Right ventricle myocardium superior (tissue), 1 donor: ENCODE measurements around the gene PALMD. TPM values are rescaled to one million over a fixed set of nuclear protein-coding genes. Genes with fewer than 3 reads are reported as not detected.

Experiments used
- ATAC-seq: fragments of 200-7000 bp; cut with Tn5 transposase; one replicate; pipeline ENCODE4 v1.9.1; 2020; ENCODE audit warnings: mild to moderate bottlenecking; ENCODE audit not compliant: poor library complexity
- DNase-seq: peaks from one replicate; pipeline ENCODE4 v3.0.0-alpha.2; 2020
- intact Hi-C: fragments of 100-400 bp; cut with DNase I; formaldehyde crosslinking; loops from one replicate; pipeline ENCODE4 v1.11.2; 2022
- total RNA-seq: library from RNA; stranded (reverse); fragmentation: NEBNext Ultra II Directional; extraction: Animal tissue kit (Norgen Biotek cat#: 25700); gene quantifications from one replicate; pipeline ENCODE4 v1.2.1, GENCODE V29; 2021
- donor health status: DM: no; HTN: yes; CAD: no; lungs with severe emphysema.

Gene PALMD
- total RNA-seq, 1 donor from 2014 or later, result 114 TPM

GRCh38 chr1:99650773-99651437 lies 5.0 kb downstream of the PALMD start:
- DNase-seq (no peak), ATAC-seq (no peak)
- intact Hi-C loops, result no loop called here

GRCh38 chr1:99652881-99653281 lies 7.0 kb downstream of the PALMD start:
- intact Hi-C loops, result no loop called here
- ATAC-seq (no peak), DNase-seq (no peak)

- intact Hi-C loops, result no loop called here
- no peak for DNase-seq
- ATAC-seq, result no peak
Measured at GRCh38 chr1:99655376-99655775, 9.5 kb downstream of the PALMD start.

- ATAC-seq, result no peak
Measured at GRCh38 chr1:99656701-99657100, 10.8 kb downstream of the PALMD start.

GRCh38 chr1:99657213-99658030 lies 11.5 kb downstream of the PALMD start:
- intact Hi-C loops, result no loop called here
- no peak for ATAC-seq
- no peak for DNase-seq

More at GRCh38 chr1:99656701-99657100, 10.8 kb downstream of the PALMD start:
- no peak for DNase-seq
- intact Hi-C loops, result no loop called here

GRCh38 chr1:99658031-99658290 lies 12.0 kb downstream of the PALMD start:
- ATAC-seq (no peak), DNase-seq (no peak)
- intact Hi-C loops, result no loop called here

GRCh38 chr1:99659755-99660210 lies 13.9 kb downstream of the PALMD start:
- ATAC-seq, result peak; percentile 72
- intact Hi-C loops, result no loop called here
- no peak for DNase-seq

- intact Hi-C loops, result no loop called here
- ATAC-seq (no peak), DNase-seq (no peak)
Measured at GRCh38 chr1:99660496-99660895, 14.6 kb downstream of the PALMD start.

GRCh38 chr1:99661780-99662179 lies 15.9 kb downstream of the PALMD start:
- DNase-seq (no peak), ATAC-seq (peak; percentile 9)
- intact Hi-C loops, result no loop called here

GRCh38 chr1:99662539-99663080 lies 16.7 kb downstream of the PALMD start:
- DNase-seq (peak; percentile 82), ATAC-seq (peak; percentile 79)
- intact Hi-C loops, result no loop called here

GRCh38 chr1:99663501-99663900 lies 17.6 kb downstream of the PALMD start:
- intact Hi-C loops, result no loop called here
- no peak for ATAC-seq
- no peak for DNase-seq

- DNase-seq (no peak), ATAC-seq (no peak)
- intact Hi-C loops, result no loop called here
Measured at GRCh38 chr1:99665212-99665611, 19.3 kb downstream of the PALMD start.

GRCh38 chr1:99669376-99669775 lies 23.5 kb downstream of the PALMD start:
- intact Hi-C loops, result no loop called here
- DNase-seq (no peak), ATAC-seq (no peak)

GRCh38 chr1:99669821-99670220 lies 23.9 kb downstream of the PALMD start:
- DNase-seq, result no peak
- intact Hi-C loops, result no loop called here
- peak; percentile 11 for ATAC-seq

- peak; percentile 33 for ATAC-seq
- intact Hi-C loops, result no loop called here
- DNase-seq, result no peak
Measured at GRCh38 chr1:99670583-99670982, 24.7 kb downstream of the PALMD start.

- intact Hi-C loops, result loop anchor here (2.0 kb wide), 1 partner anchor 23 kb away; no protein-coding TSS in a partner anchor
- no peak for DNase-seq
- ATAC-seq, result no peak
Measured at GRCh38 chr1:99672038-99672437, 26.1 kb downstream of the PALMD start.

- intact Hi-C loops, result loop anchor here (2.0 kb wide), 1 partner anchor 24 kb away; no protein-coding TSS in a partner anchor
- ATAC-seq, result peak; percentile 81
- peak; percentile 56 for DNase-seq
Measured at GRCh38 chr1:99672530-99673213, 26.8 kb downstream of the PALMD start.

- intact Hi-C loops, result loop anchor here (2.0 kb wide), 1 partner anchor 25 kb away; no protein-coding TSS in a partner anchor
- no peak for ATAC-seq
- no peak for DNase-seq
Measured at GRCh38 chr1:99673315-99673714, 27.4 kb downstream of the PALMD start.
